ENCODE data around the gene DDX10.
"Not testable (repeated sequence)": the region's sequence is repeated elsewhere in the genome, so short reads cannot be mapped to it uniquely, and the experiment has no call there.

The DDX10 gene

DNA sequence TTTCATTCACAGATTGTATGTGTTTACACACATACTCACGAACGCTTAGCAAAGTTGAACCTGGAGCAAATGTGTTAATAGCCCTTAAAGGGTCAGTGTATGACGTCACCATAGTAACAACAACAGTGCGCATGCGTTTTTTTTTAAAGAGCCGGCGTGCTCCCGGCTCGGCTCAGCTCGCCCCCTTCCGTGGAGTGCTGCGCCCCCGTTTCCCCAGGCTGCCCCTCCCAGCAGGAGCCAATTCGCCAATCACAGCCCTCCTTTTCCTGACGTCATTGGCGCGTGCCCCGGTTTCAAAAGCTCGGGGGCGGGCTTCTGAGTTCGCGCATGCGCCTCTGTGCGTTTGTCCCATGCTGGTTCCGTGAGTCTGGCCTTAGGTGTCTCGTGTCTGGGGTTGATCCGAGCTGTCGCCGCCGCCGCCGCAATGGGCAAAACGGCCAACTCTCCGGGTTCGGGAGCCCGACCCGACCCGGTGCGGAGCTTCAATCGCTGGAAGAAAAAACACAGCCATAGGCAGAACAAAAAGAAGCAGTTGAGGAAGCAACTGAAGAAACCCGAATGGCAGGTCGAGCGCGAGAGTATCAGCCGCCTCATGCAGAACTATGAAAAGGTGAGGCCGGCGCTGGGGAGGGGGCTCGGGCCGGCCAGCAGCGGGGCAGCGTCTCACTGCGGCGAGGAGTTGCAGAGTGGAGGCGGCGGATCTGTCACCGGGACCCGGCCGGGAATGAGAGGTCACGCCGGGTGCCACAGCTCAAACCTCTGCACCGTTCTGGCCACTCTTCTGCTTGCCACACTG, at the start of gene DDX10:
Gene DDX10 (plus strand): TSS at position 340 of the 796 bp plus-strand sequence. CDS start 85 bp downstream, at position 425.
- DNase-seq (ENCODE audit: low spot score), result peak; percentile 97

- peak; percentile 25 for DNase-seq (ENCODE audit: low spot score)
Measured at GRCh38 chr11:108616549-108616948, 48.3 kb upstream of the DDX10 start.

DNA sequence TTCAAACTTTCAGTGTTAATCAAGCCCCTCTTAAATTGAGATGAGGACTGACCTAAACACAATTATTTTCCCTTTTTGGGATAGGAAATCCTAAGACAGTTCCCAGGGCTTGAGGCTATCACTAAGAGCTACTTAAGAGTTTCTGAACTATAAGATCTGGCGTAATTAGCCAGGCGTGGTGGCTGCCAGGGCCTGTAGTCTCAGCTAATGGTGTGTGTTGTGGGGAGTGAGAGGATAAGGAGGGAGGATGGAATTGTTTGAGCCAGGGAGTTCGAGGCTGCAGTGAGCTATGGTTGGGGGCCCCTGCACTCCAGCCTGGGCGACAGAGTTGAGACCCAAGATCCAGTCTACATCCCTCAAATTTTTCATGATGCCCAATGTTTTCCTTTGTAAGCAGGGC, 47.8 kb upstream of the DDX10 start:
- DNase-seq (ENCODE audit: low spot score), result no peak

- DNase-seq (ENCODE audit: low spot score), result no peak
Measured at GRCh38 chr11:108618529-108618928, 46.3 kb upstream of the DDX10 start.

DNA sequence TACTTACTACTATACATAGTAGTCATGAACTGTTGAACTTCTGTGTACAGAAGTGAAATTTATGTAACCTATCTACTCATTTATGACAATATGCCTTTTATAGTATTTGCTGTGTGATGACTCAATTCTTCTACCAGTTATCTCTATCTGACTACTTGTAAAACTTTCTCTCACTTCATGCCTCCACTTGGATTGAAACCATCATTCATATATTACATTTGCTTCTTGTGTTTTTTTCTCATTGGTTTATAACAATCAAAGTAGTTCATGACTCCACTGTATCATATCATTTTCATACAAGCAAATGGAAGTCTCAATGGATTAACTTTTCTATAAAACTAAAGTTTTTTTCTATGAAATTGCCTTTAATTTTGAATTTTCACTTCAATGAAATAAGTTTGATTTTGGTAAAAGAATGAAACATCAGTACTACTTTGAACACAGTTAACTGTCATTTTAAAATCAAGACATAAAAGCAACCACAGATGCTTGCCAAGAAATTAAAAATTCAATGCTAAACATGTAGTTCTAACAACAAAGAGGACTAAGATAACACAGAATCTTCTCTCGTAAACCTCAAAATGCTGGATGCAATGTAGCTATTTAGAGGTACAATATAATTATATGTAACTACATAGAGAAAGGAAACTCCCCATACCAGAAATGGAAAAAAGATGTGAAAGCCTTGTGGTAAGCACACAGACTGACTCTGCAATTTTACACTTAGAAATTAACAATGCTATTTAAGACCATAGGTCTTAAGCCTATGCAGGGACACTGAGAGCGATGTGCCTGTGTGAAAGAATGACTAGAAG, 43.7 kb upstream of the DDX10 start:
- DNase-seq (ENCODE audit: low spot score), result no peak

DNA sequence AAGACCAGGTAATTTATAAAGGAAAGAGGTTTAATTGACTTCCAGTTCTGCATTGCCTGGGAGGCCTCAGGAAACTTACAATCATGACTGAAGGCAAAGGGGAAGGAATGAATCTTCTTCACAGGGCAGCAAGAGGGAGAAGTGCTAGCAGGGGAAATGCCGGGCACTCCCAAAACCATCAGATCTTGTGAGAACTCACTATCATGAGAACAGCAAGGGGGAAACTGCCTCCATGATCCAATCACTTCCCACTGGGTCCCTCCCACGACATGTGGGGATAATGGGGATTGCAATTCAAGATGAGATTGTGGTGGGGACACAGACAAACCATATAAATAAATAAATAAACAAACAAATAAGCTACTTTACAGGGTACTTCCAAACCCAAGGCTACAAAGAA, 42.5 kb upstream of the DDX10 start:
- no peak for DNase-seq (ENCODE audit: low spot score)

DNA sequence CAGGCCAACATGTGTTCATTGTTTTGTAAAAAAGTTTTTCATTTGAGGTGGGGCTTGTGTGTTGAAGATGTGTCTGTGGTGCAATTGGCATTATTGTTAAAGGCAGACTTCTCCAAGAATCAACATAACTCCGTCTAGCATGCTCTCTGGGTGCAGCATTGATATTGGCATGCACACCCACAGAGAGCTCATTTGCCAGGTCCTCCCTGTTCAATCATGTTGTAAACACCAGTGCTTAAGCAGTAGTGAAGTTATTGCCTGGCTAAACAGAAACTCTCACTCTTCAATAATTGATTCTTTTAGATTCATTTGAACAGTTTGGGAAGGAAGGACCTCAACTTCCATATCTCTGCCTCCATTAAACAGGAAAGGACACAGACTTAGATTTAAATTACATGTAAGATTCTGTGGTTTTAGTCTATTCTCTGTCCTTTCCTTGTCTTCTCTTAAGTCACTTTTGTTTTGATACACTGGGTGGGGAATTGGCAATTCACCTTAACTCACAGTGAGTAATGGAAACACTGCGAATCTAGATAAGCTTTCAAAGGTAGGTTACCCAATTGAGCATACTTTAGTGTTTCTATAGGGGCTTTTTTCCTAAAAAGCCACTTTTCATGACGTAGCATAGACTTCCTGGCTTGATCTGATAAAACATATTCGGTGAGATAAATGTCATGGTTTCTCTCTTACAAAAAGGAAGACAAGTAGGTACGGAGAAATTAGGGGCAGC, 40.5 kb upstream of the DDX10 start:
- DNase-seq (ENCODE audit: low spot score), result no peak

- no peak for DNase-seq (ENCODE audit: low spot score)
Measured at GRCh38 chr11:108628326-108628725, 36.5 kb upstream of the DDX10 start.

DNA sequence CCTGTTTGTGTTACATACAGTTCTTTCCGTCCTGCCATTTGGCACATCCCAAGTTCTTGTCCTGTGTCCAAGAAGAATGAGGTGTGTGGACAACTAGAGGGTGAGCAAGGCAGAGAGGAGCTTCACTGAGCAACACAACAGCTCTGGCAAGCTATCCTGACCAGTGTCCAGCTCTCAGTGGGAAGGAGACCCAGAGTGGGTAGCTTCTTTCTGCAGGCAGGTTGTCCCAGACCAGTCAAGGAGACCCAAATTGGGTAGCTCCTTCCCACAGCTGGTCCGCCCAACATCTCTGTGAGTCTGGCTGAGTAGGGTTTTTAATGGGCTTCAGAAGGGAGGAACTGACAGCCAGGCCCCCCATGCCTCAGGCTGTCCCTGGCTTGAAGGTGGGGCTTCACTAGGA, 36.1 kb upstream of the DDX10 start:
- no peak for DNase-seq (ENCODE audit: low spot score)

DNA sequence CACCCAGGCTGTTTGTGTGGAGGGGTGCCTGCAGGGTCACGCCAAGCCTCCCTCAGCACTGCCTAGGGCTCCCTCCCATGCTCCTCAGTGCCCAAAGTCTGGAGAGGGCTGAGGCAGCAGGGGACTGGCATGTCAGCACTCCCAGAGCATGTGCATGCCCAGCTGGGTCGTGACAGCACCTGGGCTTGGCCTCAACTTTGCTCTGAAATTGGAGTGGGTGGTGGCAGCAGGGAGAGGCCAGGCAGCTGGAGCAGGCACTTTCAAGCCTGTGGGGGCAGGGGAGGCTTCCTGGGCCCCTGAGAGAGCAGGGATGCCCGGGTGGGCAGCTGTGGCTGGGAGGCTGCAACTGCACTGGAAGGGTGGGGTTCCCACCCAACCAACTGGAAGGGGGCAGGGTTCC, 35.6 kb upstream of the DDX10 start:
- no peak for DNase-seq (ENCODE audit: low spot score)

GRCh38 chr11:108632041-108632704, 32.7 kb upstream of the DDX10 start:
- DNase-seq (ENCODE audit: low spot score), result no peak

DNA sequence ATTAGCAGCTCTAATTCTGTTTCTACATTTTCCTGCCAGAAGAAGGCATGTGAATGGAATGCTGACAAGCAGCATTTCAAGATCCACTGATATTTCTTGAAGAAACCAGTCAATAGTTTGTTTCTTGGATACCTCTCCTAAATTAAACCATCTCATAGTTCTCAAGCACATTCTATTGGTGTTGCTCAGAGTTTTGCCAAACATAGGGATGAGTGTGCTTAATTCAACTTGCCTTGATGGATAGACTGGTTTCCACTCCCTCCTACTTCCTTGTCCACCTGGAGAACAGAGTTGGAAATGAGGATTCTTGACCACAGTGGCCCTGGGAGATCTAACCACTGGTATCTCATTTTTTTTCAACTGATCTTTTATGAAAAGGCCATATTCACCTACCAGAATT, 29.8 kb upstream of the DDX10 start:
- peak; percentile 4 for DNase-seq (ENCODE audit: low spot score)

- DNase-seq (ENCODE audit: low spot score), result no peak
Measured at GRCh38 chr11:108636222-108636621, 28.6 kb upstream of the DDX10 start.

DNA sequence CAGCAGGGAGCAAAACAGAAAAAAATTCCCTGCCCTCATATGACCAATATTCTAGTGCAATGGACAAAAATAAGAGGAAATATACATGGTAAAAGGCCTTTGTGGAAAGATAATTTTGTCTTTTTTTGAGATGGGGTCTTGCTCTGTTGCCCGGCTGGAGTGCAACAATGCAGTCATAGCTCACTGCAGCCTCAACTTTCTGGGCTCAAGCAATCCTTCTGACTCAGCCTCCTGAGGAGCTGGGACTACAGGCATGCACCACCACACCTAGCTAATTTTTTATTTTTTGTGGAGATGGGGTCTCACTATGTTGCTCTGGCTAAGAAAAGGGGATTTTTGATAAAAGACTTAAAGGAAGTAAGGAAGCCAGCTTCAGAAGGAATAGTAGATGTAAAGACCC, 25.7 kb upstream of the DDX10 start:
- DNase-seq (ENCODE audit: low spot score), result no peak

GRCh38 chr11:108641752-108642151, 23.1 kb upstream of the DDX10 start:
- DNase-seq (ENCODE audit: low spot score), result not testable (repeated sequence)

DNA sequence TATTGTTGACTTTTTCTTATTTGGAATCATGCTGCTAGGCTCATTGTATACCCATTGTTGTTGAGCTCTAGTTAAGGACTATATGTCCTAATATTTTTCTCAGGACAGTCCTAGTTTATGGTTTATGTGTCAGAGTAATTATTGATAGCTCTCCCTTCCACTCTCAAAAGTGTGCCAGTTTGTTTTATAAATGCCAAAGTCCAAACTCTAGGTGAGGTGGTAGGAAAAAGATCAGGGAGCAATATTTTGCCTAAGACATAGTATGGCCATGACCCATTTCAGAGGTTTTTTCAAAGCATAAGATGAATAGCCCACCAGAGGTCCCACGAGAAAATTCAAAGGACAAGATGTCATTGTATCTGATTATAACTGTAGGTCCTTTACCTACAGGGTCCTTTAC, 20.9 kb upstream of the DDX10 start:
- no peak for DNase-seq (ENCODE audit: low spot score)

DNA sequence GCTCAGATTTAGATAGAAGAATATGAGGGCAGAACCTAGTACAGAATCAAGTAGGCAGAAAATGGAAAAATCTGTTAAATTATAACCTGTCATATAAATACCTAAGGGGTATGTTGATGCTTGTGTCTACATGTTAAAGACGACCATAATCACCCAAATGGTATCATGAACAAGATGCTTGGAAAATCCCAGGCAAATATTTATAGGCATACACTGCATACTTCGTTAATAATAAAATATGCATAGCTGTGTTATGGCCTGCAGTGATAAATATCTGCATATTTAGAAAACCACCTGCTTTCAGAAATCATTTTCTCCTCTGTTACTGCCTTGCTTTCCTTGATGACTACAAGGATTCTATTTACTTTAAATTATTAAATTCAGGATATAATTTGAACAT, 18.9 kb upstream of the DDX10 start:
- DNase-seq (ENCODE audit: low spot score), result no peak

DNA sequence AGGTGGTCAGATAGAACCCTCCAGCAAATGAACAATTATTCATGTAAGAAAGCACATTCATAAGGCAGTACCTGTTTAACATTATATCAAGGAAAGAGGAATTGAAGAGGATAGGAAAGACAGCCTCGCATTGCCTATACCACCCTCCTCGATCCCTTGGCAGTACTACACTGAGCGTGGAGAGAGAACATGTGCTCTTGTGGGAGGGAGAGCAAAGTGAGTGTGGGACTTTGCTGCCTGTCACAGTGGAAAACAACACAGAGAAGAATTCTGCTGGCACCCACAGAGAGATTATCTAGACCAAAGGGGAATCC, 17.5 kb upstream of the DDX10 start:
- DNase-seq (ENCODE audit: low spot score), result no peak

DNA sequence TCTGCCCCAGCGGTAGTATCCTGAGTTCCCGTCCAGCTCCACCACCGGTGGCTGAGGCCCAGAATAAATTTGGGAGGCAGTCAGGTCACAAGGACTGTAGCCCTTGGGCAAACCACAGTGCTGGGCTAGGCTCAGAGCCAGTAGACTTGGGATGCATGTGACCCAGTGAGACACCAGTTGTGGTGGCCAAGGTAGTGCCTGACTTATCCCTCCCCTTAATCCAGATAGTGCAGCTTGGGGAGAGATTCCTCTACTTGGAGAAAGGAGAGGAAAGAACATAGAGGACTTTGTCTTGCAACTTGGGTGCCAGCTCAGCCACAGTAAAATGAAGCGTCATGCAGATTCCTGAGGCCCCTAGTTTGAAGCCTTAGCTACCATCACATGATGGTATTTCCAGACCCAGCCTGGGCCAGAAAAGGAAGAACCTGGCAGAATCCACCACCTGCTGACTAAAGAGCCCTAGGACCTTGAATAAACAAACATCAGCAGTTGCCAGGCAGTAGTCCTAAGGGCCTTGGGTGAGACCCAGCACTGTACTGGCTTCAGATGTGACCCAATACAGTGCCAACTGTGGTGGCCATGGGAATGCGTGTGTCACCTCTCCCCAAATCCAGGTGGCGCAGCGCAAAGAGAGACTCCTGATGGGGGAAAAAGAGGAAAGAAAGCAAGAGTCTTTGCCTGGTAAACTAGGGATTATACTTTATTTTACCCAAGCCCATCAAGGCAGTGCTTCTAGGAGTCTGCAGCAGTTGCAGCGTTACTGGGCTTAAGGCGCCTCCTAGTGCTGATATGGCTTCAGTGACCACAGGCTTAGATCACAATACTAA, 17.0 kb upstream of the DDX10 start:
- peak; percentile 61 for DNase-seq (ENCODE audit: low spot score)

DNA sequence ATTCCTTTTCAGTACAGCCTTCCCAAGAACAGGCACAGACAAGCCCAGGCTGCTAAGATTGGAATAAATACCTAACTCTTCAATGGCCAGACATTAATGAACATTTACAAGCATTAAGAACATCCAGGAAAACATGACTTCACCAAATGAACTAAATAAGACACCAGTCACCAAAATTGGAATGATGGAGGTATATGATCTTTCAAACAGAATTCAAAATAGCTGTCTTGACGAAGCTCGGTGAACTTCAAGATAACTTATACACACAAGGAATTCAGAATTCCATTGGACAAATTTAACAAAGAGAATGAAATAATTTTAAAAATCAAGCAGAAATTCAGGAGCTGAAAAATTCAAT, 16.4 kb upstream of the DDX10 start:
- no peak for DNase-seq (ENCODE audit: low spot score)

GRCh38 chr11:108654100-108654499, 10.8 kb upstream of the DDX10 start:
- DNase-seq (ENCODE audit: low spot score), result not testable (repeated sequence)
